VCaP (cell line): ENCODE data around the gene CIPC.
A peak's percentile ranks its signal among the peaks of the same experiment; 100 is the strongest.

Source experiments
- H3K27ac ChIP-seq: fragments of 450-650 bp; 2 replicates; pipeline ENCODE4 v1.5.1; 2017
- CTCF ChIP-seq: fragments of 450-650 bp; conservative IDR thresholded peaks from 2 replicates; pipeline ENCODE4 v1.5.1; 2017; ENCODE audit warnings: mild to moderate bottlenecking, moderate library complexity

The CIPC gene

GRCh38 chr14:77097700-77098528 lies at the start of gene CIPC:
Gene CIPC (plus strand): TSS chr14:77098258. CDS start chr14:77105709, 7,451 bp downstream.
- H3K27ac ChIP-seq: peak within 1 kb of the TSS; percentile 97
- TF ChIP-seq CTCF: no peak

DNA sequence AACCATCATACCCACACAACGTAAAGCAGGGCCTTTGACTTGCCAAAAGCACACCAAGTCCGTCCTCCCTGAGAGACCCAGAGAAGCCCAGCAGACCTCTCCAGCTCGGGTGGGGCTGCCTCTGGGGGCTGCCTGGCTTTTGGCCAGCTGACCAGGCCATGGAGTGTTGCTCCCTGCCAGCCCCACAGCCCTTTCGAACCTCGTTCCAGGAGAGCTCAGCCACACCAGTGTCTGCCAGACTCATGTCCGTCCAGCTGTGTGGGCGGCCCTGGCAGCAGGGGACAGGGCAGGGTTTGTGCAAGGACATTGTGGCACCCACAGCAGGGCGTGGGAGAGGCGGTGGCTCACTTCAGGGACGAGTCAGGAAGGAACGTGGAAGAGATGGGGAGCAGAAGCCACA lies 46.9 kb upstream of the CIPC start:
- no peak overlapping the region for H3K27ac ChIP-seq
- TF ChIP-seq CTCF: no peak

- no peak for TF ChIP-seq CTCF
- peak overlapping the region; percentile 24; the same call in 1 of the 2 replicates for H3K27ac ChIP-seq
Observed at GRCh38 chr14:77052281-77053044, 45.6 kb upstream of the CIPC start.

DNA sequence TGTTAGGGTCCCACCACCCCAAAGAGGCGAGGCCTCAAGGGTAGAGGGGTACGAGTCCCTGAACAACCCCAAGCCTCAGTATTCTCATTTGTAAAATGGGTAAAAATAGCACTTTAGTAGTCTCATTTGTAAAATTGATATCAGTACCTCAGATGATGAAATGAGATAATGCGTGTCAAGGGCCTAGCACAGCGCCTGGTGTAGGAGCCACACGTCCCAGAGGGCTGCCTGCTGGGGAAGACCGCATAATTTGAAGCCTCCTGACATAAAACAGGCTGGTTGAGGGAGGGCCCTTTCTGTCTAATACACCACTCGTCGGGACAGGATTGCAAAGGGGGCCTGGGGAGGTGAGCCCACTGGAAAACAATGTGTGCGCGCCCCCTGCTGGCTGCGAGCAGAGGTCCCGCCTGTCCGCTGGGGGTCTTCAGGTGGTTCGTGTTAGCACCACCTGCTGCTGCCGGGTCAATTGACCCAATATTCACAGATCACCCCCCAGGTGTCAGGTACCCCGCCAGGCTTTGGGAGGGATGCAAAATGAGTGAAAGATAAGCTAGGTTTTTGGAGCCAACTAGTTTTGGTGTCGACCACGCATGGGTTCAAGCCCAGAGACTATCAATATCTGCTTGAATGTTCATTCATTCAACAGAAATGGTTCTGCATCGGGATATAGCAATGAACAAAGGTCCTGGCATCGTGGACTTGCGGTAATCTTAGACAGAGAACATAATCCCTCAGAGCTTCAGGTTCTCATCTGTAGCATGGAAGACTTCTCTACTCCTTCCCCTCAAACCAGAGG lies 44.8 kb upstream of the CIPC start:
- peak overlapping the region; percentile 24; the same call in 1 of the 2 replicates for H3K27ac ChIP-seq
- peak; percentile 87 for TF ChIP-seq CTCF

GRCh38 chr14:77055306-77055705 lies 42.8 kb upstream of the CIPC start:
- no peak overlapping the region for H3K27ac ChIP-seq
- no peak for TF ChIP-seq CTCF

GRCh38 chr14:77055981-77056380 lies 42.1 kb upstream of the CIPC start:
- TF ChIP-seq CTCF: no peak
- H3K27ac ChIP-seq: no peak overlapping the region

DNA sequence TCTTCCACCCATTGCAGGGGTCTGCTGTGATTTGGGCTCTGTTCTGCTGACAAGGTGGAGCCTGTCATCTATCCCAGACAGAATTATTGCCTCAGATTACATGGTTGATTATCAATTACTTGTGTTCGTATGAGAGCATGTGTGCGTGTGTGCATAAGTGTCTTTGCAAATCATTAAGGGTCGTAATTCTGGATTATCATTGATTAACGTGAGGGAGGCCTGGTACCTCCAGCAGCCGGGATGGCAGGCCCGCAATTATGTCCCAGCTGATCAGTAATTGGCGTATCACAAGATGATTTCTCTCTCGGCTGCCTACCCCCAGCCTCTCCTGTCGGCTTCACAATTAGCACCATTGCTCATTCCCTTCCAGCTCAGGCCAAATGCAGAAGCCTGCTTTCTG lies 39.9 kb upstream of the CIPC start:
- H3K27ac ChIP-seq: no peak overlapping the region
- TF ChIP-seq CTCF: no peak
